Stimulated activated naive CD8-positive, alpha-beta T cell treated with anti-CD3 and anti-CD28 coated beads, Interleukin-15, Interleukin-2, amounts not matched to agents 100 ng/mL and 50 ng/mL, for 24 hours (primary cell): Measurements from ENCODE around the gene BTBD9.

Source experiments
- H3K27ac Mint-ChIP-seq: one replicate; pipeline ENCODE4 v1.8.0; 2021; ENCODE audit warnings: mild to moderate bottlenecking, mixed read lengths
- H3K27me3 Mint-ChIP-seq: one replicate; pipeline ENCODE4 v1.8.0; 2021; ENCODE audit warnings: mixed read lengths
- H3K36me3 Mint-ChIP-seq: one replicate; pipeline ENCODE4 v1.8.0; 2021; ENCODE audit warnings: low read depth, mixed read lengths
- H3K4me1 Mint-ChIP-seq: one replicate; pipeline ENCODE4 v1.8.0; 2021; ENCODE audit warnings: low read depth, mixed read lengths
- H3K4me3 Mint-ChIP-seq: one replicate; pipeline ENCODE4 v1.8.0; 2021; ENCODE audit warnings: mild to moderate bottlenecking, mixed read lengths
- H3K9me3 Mint-ChIP-seq: one replicate; pipeline ENCODE4 v1.8.0; 2021; ENCODE audit warnings: mixed read lengths

BTBD9 gene

DNA sequence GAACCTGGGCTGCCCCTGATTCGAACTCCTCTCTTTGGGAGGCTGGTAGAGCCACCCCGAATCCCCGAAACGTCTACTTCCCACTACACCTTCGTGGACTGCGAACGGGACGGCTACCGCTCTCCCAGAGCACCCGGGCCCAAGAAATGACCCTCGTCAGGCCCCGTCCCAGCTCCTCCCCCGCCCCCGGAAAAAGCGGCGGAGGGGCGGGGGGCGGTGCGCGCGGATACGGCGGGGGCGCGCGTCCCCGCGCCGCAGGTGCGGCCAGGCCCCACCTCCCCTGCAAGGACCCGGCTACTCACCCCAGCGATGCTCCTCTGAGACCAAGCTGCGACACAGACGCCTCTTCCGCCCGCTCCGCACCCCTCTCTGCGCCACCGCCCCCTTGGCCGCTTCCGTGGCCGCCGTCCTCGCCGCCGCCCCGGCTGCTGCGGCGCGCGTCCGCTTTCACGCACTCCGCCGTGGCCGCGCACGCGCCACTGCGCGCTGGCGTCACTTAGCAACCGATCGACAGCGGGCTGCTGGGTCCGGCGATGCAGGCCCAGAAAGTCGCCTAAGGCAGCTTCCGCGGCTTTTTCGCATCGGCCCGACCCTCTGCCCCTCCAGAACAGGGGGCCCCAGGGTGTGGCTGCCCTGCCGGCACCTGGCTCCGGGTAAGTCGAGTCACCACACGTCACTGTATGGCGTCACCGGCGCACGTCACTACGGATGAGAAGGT, at the start of gene BTBD9:
TSS of gene BTBD9 (minus strand) at position 432 of the 718 bp plus-strand sequence.
- Mint-ChIP-seq H3K9me3 (no peaks in the 10 kb centered on the region), H3K4me3 (peak within 1 kb of the TSS; percentile 91), H3K36me3 (no peaks in the 10 kb centered on the region), H3K4me1 (peaks cover 50% of the 10 kb centered on the region), H3K27ac (peak within 1 kb of the TSS; percentile 88), H3K27me3 (no peaks in the 10 kb centered on the region)

DNA sequence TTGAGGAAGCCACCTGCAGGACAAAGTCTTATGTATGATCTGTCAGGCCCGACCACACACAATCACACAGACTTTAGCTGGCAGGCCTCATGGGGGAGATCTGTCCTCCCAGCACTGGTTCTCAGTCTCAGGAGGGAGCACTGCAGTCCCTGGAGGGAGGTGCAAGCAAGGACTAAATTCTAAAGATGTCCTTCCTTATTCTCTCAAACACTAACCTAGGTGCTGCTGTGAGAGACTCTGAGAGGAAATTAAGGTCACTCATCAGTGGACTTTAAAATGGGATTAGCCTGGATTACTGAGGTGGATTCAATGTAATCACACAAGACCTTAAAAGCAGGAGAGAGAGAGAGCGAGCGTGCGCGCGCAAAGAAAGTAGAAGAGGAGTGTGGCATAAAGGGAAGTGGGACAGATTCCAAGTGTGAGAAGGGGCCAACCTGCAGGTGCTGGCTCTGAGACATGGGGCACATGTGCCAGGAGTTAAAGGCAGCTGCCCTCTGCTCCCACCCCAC, 48.9 kb upstream of the BTBD9 start:
- peaks cover 52% of the 10 kb centered on the region for H3K36me3 Mint-ChIP-seq
- H3K4me3 Mint-ChIP-seq = peak overlapping the region; percentile 30
- H3K27ac Mint-ChIP-seq = peak overlapping the region; percentile 41
- peaks cover 24% of the 10 kb centered on the region for H3K4me1 Mint-ChIP-seq
- no peaks in the 10 kb centered on the region for H3K27me3 Mint-ChIP-seq
- H3K9me3 Mint-ChIP-seq = no peaks in the 10 kb centered on the region

DNA sequence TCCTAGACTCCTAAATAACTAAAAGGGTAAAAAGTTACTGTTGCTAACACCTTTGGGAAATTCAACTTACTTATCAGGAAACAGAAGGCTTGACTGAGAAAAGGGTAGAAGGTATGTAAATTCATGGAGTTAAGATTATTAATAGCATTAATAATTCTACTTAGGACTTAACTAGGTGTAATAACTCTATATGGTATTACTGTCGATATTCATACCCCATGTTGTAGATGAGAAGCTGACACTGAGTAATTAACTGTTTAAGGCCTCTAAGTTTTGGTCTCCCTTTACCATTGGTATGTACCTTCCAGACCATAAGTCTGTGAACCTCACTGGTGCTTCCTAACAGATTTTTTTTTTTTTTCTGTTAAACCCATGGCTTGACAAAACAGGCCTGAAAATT, 47.8 kb upstream of the BTBD9 start:
- no peaks in the 10 kb centered on the region for H3K27me3 Mint-ChIP-seq
- peaks cover 54% of the 10 kb centered on the region for H3K36me3 Mint-ChIP-seq
- peaks cover 21% of the 10 kb centered on the region for H3K4me1 Mint-ChIP-seq
- no peak overlapping the region for H3K27ac Mint-ChIP-seq
- no peak overlapping the region for H3K4me3 Mint-ChIP-seq
- H3K9me3 Mint-ChIP-seq = no peaks in the 10 kb centered on the region

DNA sequence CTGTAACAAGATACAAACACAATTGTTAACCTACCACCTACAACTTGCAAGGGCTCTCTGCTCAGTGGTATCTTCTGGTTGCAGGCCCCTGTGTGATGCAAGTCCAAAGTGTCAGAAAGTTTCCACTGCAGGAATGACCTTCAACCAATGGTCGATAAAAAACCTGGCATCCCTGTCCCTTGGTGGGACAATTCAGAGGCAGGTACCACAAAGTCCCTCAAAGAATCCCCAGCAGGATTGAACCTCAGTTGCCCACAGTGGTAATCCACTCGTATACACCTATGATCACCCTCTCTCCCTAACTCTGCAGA, 47.3 kb upstream of the BTBD9 start:
- Mint-ChIP-seq H3K27ac (no peak overlapping the region), H3K9me3 (no peaks in the 10 kb centered on the region), H3K36me3 (peaks cover 58% of the 10 kb centered on the region)

DNA sequence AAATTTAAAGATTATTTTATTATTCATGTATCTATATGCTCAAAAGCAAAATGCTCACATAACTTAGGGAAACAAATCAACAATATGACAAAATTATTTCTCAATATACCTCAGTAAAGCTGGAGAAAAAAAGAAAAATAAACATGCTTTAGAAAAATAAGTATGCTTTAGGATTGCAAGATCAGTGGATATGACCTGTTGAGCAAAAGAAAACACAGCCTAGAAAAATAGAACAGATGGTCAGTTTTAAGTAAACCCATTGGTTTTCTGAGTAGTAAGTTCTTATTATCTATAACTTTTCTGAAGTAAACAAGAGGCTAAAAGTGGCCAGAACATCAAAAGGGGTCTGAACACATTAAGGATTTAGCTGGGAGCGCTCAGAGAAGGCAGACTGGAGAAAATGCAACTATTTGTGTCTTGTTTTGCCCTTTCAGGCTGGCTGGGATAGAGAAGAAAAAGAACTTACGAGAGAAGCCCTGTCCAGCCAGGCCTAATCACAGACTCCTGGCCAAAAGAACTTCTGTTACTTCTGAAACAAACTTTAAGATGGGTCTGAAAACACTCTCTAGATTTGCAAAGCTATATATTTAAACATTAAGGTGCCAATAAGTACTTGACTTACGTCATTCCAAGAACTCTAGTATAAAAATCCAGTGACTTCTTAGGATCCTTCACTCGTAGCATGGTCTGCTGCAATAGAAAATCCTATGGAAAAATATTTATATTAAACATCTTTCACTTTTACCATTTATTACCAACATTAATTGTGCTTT, 46.7 kb upstream of the BTBD9 start:
- Mint-ChIP-seq H3K27me3 (no peaks in the 10 kb centered on the region), H3K27ac (no peak overlapping the region), H3K9me3 (no peaks in the 10 kb centered on the region), H3K4me3 (no peak overlapping the region), H3K4me1 (peaks cover 21% of the 10 kb centered on the region), H3K36me3 (peaks cover 60% of the 10 kb centered on the region)

More for the DNA sequence above, 47.3 kb upstream of the BTBD9 start:
- Mint-ChIP-seq H3K4me1 (peaks cover 21% of the 10 kb centered on the region), H3K4me3 (no peak overlapping the region), H3K27me3 (no peaks in the 10 kb centered on the region)

DNA sequence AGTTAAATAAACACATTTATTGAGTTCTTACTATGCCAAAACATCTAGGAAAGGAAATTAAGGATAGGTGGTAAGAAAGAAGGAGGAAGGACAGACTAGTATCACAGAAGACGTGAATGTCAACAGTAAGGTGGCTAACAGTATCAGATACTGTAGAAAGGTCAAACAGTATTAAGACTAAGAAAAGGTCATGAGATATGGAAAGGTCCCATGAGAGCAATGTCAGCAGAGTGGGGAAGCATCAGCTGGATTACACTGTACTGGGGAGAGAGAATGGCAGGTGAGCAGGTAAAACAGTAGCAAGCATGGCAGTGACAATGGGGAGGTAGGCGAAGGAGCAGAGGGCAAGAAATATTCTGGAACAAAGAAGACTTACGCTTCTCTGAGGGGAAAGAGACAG, 45.2 kb upstream of the BTBD9 start:
- Mint-ChIP-seq H3K9me3 (no peaks in the 10 kb centered on the region), H3K4me1 (peaks cover 21% of the 10 kb centered on the region), H3K4me3 (no peak overlapping the region), H3K27me3 (no peaks in the 10 kb centered on the region), H3K27ac (no peak overlapping the region), H3K36me3 (peaks cover 70% of the 10 kb centered on the region)

DNA sequence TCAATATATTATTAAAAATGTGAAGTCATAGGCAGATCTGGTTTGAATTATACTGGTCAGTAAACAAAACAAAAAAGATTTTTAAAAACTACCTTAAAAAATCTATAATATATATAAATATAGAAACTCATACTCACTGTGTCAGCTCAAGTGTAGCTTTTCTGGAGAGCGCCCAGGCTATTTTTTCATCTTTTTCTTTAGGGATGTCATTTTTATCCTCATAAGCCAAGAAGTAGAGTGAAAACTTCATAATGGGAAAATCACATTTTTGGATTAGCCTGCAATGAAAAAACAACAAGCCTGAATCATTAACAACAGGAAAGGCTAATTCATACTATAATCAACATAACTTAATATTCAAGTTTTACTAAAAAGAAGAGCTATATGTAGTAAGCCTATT, 44.5 kb upstream of the BTBD9 start:
- H3K9me3 Mint-ChIP-seq = no peaks in the 10 kb centered on the region
- H3K4me1 Mint-ChIP-seq = peaks cover 18% of the 10 kb centered on the region
- H3K4me3 Mint-ChIP-seq = no peak overlapping the region
- H3K27me3 Mint-ChIP-seq = no peaks in the 10 kb centered on the region
- peaks cover 69% of the 10 kb centered on the region for H3K36me3 Mint-ChIP-seq
- H3K27ac Mint-ChIP-seq = no peak overlapping the region

DNA sequence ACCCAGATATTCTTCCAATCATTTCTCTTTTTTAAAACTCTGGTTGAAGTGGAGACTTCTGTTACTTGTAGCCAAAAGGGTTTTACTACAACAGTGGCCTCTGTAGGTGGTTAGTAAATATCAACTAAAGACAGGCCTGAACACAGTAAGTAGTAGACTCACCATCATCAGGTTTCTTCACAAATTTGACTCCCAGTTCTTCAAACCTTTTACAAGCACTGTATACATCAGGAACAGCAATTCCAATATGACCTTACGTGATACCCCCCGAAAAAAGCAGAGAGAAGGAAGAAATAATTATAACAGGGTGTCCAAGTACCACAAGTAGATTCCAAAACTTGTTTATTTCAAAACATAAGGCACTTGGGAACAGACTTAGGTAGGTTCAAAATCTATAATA, 42.1 kb upstream of the BTBD9 start:
- peak overlapping the region; percentile 15 for H3K27ac Mint-ChIP-seq
- H3K27me3 Mint-ChIP-seq = no peaks in the 10 kb centered on the region

DNA sequence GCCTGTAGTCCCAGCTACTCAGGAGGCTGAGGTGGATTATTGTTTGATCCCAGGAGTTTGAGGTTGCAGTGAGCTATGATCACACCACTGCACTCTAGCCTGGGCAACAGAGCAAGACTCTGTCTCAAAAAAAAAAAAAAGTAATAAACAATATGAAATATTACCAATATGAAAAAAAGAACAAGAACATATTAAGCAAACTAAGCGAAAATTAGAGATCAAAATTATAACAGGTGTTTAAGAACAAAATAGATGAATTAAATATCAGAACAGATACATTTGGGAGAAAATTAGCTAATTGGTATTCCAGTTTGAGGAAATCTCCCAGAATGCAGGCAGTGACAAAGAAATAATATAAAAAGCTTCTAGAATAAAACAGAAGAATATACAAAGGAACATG, 39.9 kb upstream of the BTBD9 start:
- peaks cover 33% of the 10 kb centered on the region for H3K4me1 Mint-ChIP-seq
- no peak overlapping the region for H3K4me3 Mint-ChIP-seq
- H3K27me3 Mint-ChIP-seq = no peaks in the 10 kb centered on the region
- H3K9me3 Mint-ChIP-seq = no peaks in the 10 kb centered on the region
- no peak overlapping the region for H3K27ac Mint-ChIP-seq
- H3K36me3 Mint-ChIP-seq = peaks cover 82% of the 10 kb centered on the region

More for the DNA sequence above, 42.1 kb upstream of the BTBD9 start:
- Mint-ChIP-seq H3K4me3 (no peak overlapping the region), H3K4me1 (peaks cover 21% of the 10 kb centered on the region), H3K9me3 (no peaks in the 10 kb centered on the region), H3K36me3 (peaks cover 76% of the 10 kb centered on the region)

DNA sequence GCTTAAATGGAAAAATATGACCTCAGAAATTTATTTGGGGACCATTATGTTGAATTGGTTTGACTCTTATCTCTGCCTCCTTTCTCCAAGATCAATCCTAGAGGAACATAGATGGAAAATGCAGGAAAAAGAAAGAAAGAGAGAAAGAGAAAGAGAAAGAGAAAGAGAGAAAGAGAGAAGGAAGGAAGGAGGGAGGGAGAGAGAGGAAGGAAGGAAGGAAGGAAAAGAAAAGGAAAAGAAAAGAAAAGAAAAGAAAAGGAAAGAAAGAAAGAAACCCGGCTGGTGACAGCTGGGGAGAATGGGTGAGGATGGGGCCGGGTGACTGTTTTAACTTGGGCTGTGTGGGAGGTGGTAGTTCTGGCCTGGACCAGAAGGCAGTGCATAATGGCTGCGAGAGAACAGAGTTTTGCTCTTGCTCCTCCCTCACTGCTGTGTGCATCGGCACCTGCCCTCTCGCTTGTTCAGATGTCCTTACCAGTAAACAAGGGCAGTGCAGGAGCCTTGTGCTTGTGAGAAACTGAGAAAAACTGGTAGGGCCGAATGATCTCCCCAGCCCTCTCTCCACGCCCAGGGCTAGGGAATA, 38.5 kb upstream of the BTBD9 start:
- Mint-ChIP-seq H3K4me1 (peaks cover 47% of the 10 kb centered on the region), H3K9me3 (peaks cover 4% of the 10 kb centered on the region), H3K36me3 (peaks cover 82% of the 10 kb centered on the region), H3K27ac (peak overlapping the region; percentile 33), H3K4me3 (no peak overlapping the region), H3K27me3 (no peaks in the 10 kb centered on the region)

DNA sequence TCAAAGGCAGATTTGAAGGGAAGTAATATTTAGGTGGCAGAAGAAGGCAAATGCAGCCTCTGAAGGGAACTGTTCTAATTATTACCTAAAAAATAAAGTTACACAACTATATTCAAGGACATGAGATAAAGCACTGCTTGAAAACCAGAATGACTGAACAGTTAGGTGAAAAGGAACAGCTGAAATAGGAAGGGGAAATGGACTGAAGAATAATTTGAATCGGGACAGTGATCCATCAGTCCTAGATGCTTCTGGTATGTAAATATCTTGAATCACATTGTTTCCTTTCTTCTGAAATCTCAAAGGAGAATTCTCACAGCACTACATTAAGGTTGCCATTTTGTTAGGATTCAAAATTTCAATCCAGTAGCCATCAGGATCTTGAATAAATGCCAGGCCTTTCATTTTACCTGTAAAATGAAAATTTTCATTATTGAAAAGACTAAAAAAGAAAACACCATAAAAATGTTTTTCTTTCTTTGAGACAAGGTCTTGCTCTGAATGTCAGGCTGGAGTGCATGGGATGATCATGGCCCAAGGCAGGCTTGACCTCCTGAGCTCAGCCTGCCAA, 37.3 kb upstream of the BTBD9 start:
- H3K27me3 Mint-ChIP-seq = no peaks in the 10 kb centered on the region
- H3K4me3 Mint-ChIP-seq = no peak overlapping the region
- H3K36me3 Mint-ChIP-seq = peaks cover 72% of the 10 kb centered on the region
- H3K9me3 Mint-ChIP-seq = peaks cover 4% of the 10 kb centered on the region
- H3K4me1 Mint-ChIP-seq = peaks cover 57% of the 10 kb centered on the region
- H3K27ac Mint-ChIP-seq = peak overlapping the region; percentile 13

DNA sequence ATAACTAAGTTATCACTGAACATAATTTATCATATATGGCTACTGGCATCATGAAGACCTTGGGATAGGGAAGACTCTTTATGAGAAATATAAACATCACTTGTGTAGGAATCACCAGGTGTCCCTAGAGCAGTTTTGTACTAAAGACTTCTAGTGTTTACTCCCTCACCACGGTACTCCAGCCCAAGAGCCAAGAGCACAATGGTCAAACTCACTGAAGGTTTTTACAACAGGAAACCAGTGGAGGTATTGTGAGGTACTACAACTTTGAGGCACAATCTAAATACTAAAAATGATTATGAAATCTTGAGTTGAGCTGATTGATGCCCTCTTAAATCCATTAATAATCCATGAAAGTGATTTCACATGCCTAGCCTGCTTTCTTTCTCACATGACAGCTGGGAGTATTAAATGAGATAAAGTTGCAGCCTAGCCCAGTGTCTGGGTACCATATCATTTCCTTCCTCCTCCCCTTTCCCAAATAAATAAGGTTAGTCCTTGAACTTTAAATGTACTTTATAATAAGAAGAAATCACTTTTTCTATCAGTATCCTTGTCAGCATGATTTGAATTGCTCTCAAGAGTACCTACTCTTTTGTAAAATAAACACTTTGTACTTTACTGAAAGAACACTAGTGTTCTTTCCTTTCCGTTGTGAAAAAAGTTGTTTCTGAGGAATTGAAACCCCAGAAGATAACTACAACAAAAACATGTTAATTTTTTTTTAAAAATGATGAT, 36.7 kb upstream of the BTBD9 start:
- H3K36me3 Mint-ChIP-seq = peaks cover 65% of the 10 kb centered on the region
- H3K27ac Mint-ChIP-seq = peak overlapping the region; percentile 13
- no peak overlapping the region for H3K4me3 Mint-ChIP-seq
- peaks cover 4% of the 10 kb centered on the region for H3K9me3 Mint-ChIP-seq
- no peaks in the 10 kb centered on the region for H3K27me3 Mint-ChIP-seq
- peaks cover 59% of the 10 kb centered on the region for H3K4me1 Mint-ChIP-seq

DNA sequence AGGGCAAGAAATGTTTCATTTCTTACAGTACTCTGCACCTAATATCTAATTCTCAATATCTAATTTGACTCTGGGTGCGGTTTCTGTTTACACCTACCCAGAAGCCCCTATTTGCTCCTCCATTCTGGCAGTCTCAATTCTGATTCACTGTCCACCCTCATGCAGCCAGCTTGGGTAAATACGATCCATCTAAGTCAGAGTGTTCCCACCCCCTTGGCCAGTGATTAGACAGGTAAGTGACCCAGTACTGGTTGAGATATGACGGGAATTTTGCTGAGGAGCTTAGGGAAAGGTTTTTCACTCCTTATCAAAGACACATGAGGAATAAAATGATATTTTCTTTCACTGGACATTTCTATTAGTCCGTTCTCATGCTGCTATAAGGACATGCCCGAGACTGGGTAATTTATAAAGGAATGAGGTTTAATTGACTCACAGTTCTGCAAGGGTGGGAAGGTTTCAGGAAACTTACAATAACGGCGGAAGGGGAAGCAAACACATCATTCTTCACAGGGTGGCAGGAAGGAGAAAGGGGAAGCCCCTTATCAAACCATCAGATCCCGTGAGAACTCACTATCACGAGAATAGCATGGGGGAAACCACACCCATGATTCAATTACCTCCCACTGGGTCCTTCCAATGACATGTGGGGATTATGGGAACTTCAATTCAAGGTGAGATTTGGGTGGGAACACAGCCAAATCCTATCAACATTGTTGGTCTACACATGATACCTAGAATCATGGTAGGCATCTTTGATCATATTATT, 33.9 kb upstream of the BTBD9 start:
- H3K4me1 Mint-ChIP-seq = peaks cover 57% of the 10 kb centered on the region
- H3K9me3 Mint-ChIP-seq = peaks cover 4% of the 10 kb centered on the region
- H3K27me3 Mint-ChIP-seq = no peaks in the 10 kb centered on the region
- peaks cover 48% of the 10 kb centered on the region for H3K36me3 Mint-ChIP-seq
- H3K4me3 Mint-ChIP-seq = peak overlapping the region; percentile 37
- peak overlapping the region; percentile 79 for H3K27ac Mint-ChIP-seq
